GM12878 (cell line): ENCODE data around the gene LIPK. TPM values are rescaled to one million over a fixed set of nuclear protein-coding genes. Genes with fewer than 3 reads are reported as not detected.

Source experiments
- ATAC-seq: fragments of 200-7000 bp; cut with Tn5 transposase; 3 replicates; pipeline ENCODE4 v1.9.1; 2020; ENCODE audit warnings: mild to moderate bottlenecking, moderate library complexity
- BruUV-seq: library from RNA; stranded (reverse); fragments of 400-500 nt; replicated peaks from 2 replicates; lab custom pipeline; 2021; lab: Mats Ljungman, UMichigan
- CTCF ChIA-PET: fragments of 300-600 bp; sonication (Branson Sonifier 250); formaldehyde crosslinking; extraction: SDS; loops from one replicate; lab custom pipeline; 2021; ENCODE audit warnings: inconsistent platforms; lab: Yijun Ruan, JAX
- POLR2A ChIA-PET: fragments of 350-600 bp; formaldehyde crosslinking; extraction: SDS; loops from one replicate; lab custom pipeline; 2021; ENCODE audit warnings: inconsistent platforms; lab: Charles Lee
- RAD21 ChIA-PET: fragments of 300-600 bp; sonication (Branson Sonifier 250); formaldehyde crosslinking; loops from one replicate; lab custom pipeline; 2023; ENCODE audit warnings: antibody characterized with exemption; ENCODE audit not compliant: unreplicated experiment; lab: Charles Lee
- SMC1A ChIA-PET: fragments of 300-600 bp; sonication (Branson Sonifier 250); formaldehyde crosslinking; loops from one replicate; lab custom pipeline; 2023; ENCODE audit not compliant: unreplicated experiment, uncharacterized antibody; lab: Charles Lee
- DNase-seq: peaks from one replicate; pipeline ENCODE4 v3.0.0-alpha.2; 2011; ENCODE audit warnings: low read depth, low spot score
- FAIRE-seq: peaks from 3 replicates; lab custom pipeline; 2011; peaks lifted over from hg19 to GRCh38; lab: Jason Lieb, UNC
- H2AFZ ChIP-seq: 2 replicates; pipeline ENCODE4 v1.6.0; 2011; ENCODE audit warnings: low read depth, low read length, control low read depth; ENCODE audit not compliant: control insufficient read depth
- H3K27ac ChIP-seq: 2 replicates; pipeline ENCODE4 v1.5.1; 2011; ENCODE audit warnings: control low read depth; ENCODE audit not compliant: control insufficient read depth, insufficient read depth
- H3K27me3 ChIP-seq, 2 experiments: replicated peaks in 1 of 2; 2 replicates each; pipeline versions ENCODE4 v1.6.0 to v1.6.1; 2011; ENCODE audit warnings: low read length in 1 of 2; ENCODE audit not compliant: control insufficient read depth in 2 of 2, insufficient read depth in 2 of 2
- H3K36me3 ChIP-seq, 2 experiments: 2 replicates each; pipeline ENCODE4 v1.5.1; 2011; ENCODE audit warnings: low read length in 1 of 2; ENCODE audit not compliant: control insufficient read depth in 2 of 2, insufficient read depth in 2 of 2
- H3K4me1 ChIP-seq: 2 replicates; pipeline ENCODE4 v1.6.1; 2011; ENCODE audit warnings: mild to moderate bottlenecking, low read length, moderate library complexity, mixed read lengths; ENCODE audit not compliant: control insufficient read depth, insufficient read depth
- H3K4me2 ChIP-seq: 2 replicates; pipeline ENCODE4 v1.6.0; 2011; ENCODE audit warnings: control low read depth; ENCODE audit not compliant: control insufficient read depth, insufficient read depth
- H3K4me3 ChIP-seq: fragments of 200-600 bp; sonication (generic); 2 replicates; pipeline ENCODE4 v1.5.1; 2016
- H3K79me2 ChIP-seq: 2 replicates; pipeline ENCODE4 v1.6.0; 2011; ENCODE audit warnings: low read length; ENCODE audit not compliant: control insufficient read depth, insufficient read depth
- H3K9ac ChIP-seq: 2 replicates; pipeline ENCODE4 v1.8.0; 2011; ENCODE audit warnings: low read length, control low read depth, mixed read lengths; ENCODE audit not compliant: control insufficient read depth, insufficient read depth
- H3K9me3 ChIP-seq: replicated peaks from 3 replicates; pipeline ENCODE4 v1.5.1; 2011; ENCODE audit warnings: mild to moderate bottlenecking, low read length; ENCODE audit not compliant: control insufficient read depth, insufficient read depth
- H4K20me1 ChIP-seq: 2 replicates; pipeline ENCODE4 v1.6.0; 2011; ENCODE audit not compliant: control insufficient read depth, insufficient read depth
- BACH1 ChIP-seq: fragments of 450-650 bp; IDR thresholded peaks from 2 replicates; pipeline ENCODE4 v1.6.1; 2017; ENCODE audit warnings: mild to moderate bottlenecking, borderline replicate concordance
- E4F1 ChIP-seq: fragments of 450-650 bp; IDR thresholded peaks from 2 replicates; pipeline ENCODE4 v1.6.1; 2018; ENCODE audit warnings: borderline replicate concordance, mild to moderate bottlenecking; ENCODE audit not compliant: partially characterized antibody
- HDAC6 ChIP-seq: fragments of 200-600 bp; sonication (generic); IDR thresholded peaks from one replicate; pipeline ENCODE4 v1.8.0; 2017; ENCODE audit warnings: antibody characterized with exemption; ENCODE audit not compliant: unreplicated experiment
- IRF5 ChIP-seq: fragments of 450-650 bp; IDR thresholded peaks from 2 replicates; pipeline ENCODE4 v1.6.1; 2017; ENCODE audit warnings: borderline replicate concordance
- JUNB ChIP-seq: IDR thresholded peaks from 2 replicates; pipeline ENCODE4 v1.6.1; 2016; ENCODE audit warnings: antibody characterized with exemption, mild to moderate bottlenecking
- JUND ChIP-seq: IDR thresholded peaks from 2 replicates; pipeline ENCODE4 v1.6.1; 2012; ENCODE audit warnings: low read depth, mild to moderate bottlenecking, low read length, improper control_type of control experiment, moderate library complexity
- MAX ChIP-seq: IDR thresholded peaks from 2 replicates; pipeline ENCODE4 v1.6.1; 2012; ENCODE audit warnings: low read depth, low read length, improper control_type of control experiment
- NFYA ChIP-seq: IDR thresholded peaks from 2 replicates; pipeline ENCODE4 v1.6.1; 2011; ENCODE audit warnings: low read depth, mild to moderate bottlenecking, low read length, improper control_type of control experiment, borderline replicate concordance
- NKRF ChIP-seq: fragments of 450-650 bp; conservative IDR thresholded peaks from 2 replicates; pipeline ENCODE4 v1.6.1; 2017; ENCODE audit warnings: mild to moderate bottlenecking, moderate library complexity
- NR2C2 ChIP-seq: IDR thresholded peaks from 2 replicates; pipeline ENCODE4 v1.6.1; 2011; ENCODE audit warnings: borderline replicate concordance, low read depth; ENCODE audit not compliant: control insufficient read depth, insufficient read length
- PML ChIP-seq: IDR thresholded peaks from 2 replicates; pipeline ENCODE4 v1.6.1; 2012; ENCODE audit warnings: low read length, inconsistent platforms
- POLR2AphosphoS5 ChIP-seq: IDR thresholded peaks from 2 replicates; pipeline ENCODE4 v1.6.1; 2011; ENCODE audit warnings: mild to moderate bottlenecking, low read length, inconsistent platforms
- RCOR1 ChIP-seq: conservative IDR thresholded peaks from 2 replicates; pipeline ENCODE4 v1.6.1; 2012; ENCODE audit warnings: low read depth, low read length, improper control_type of control experiment
- RELB ChIP-seq: fragments of 450-650 bp; IDR thresholded peaks from 2 replicates; pipeline ENCODE4 v1.6.1; 2017; ENCODE audit warnings: low read depth, mild to moderate bottlenecking, moderate library complexity
- SMAD1 ChIP-seq: fragments of 450-650 bp; IDR thresholded peaks from 2 replicates; pipeline ENCODE4 v1.6.1; 2018; ENCODE audit warnings: mild to moderate bottlenecking, low read depth; ENCODE audit not compliant: partially characterized antibody
- SRF ChIP-seq, 2 experiments: IDR thresholded peaks; 2 replicates each; pipeline ENCODE4 v1.6.1; 2011; ENCODE audit warnings: low read depth in 2 of 2, low read length in 2 of 2, mild to moderate bottlenecking in 1 of 2, moderate library complexity in 1 of 2
- STAT1 ChIP-seq: fragments of 450-650 bp; conservative IDR thresholded peaks from 2 replicates; pipeline ENCODE4 v1.6.1; 2014; ENCODE audit warnings: antibody characterized with exemption, mild to moderate bottlenecking
- WGBS: methylation state at CpG from one replicate; pipeline ENCODE4 v1.1.6; 2016; ENCODE audit warnings: low lambda C conversion rate; ENCODE audit not compliant: insufficient replicate concordance, insufficient coverage; ENCODE audit errors: missing lambda C conversion rate; 5-methylcytosine and 5-hydroxymethylcytosine counted together
- in situ Hi-C: fragments of 300-500 bp; cut with MboI; formaldehyde crosslinking; loops from 9 replicates; pipeline ENCODE4 v1.14.3; 2018; ENCODE audit warnings: mixed read lengths
- intact Hi-C: fragments of 100-400 bp; cut with micrococcal nuclease; formaldehyde crosslinking; loops from one replicate; pipeline ENCODE4 v1.14.2; 2022; ENCODE audit not compliant: unreplicated experiment
- polyA plus RNA-seq, 11 experiments: library from polyadenylated mRNA; depleted of rRNA in 4 of 11; unstranded in 6 of 11; stranded (reverse) in 5 of 11; fragments of >200 nt; fragmentation: Nextera tagmentation in 4 of 11; fragmentation: Illumina TruSeq in 1 of 11; extraction: Ambion mirVana in 4 of 11; extraction: Trizol in 1 of 11; gene quantifications; 1 replicate in 1 of 11; 2 replicates in 10 of 11; pipeline versions ENCODE4 v1.2.1 to v1.2.3, GENCODE V29; 2011 to 2016; ENCODE audit warnings: inconsistent platforms in 2 of 11, missing spikeins in 2 of 11, low read depth in 1 of 11
- total RNA-seq, 4 experiments: library from RNA; depleted of rRNA in 3 of 4; stranded (reverse); fragments of >200 nt in 3 of 4; fragmentation: Illumina TruSeq in 1 of 4; extraction: Trizol in 1 of 4; gene quantifications; 2 replicates each; pipeline versions ENCODE4 v1.2.1 to v1.2.3, GENCODE V29; 2013 to 2021

The LIPK gene
- total and polyA plus RNA-seq, 10 of the 15 experiments (the other 5 are each of a cell fraction or from before 2014, with no cell fraction given) = not detected

DNA sequence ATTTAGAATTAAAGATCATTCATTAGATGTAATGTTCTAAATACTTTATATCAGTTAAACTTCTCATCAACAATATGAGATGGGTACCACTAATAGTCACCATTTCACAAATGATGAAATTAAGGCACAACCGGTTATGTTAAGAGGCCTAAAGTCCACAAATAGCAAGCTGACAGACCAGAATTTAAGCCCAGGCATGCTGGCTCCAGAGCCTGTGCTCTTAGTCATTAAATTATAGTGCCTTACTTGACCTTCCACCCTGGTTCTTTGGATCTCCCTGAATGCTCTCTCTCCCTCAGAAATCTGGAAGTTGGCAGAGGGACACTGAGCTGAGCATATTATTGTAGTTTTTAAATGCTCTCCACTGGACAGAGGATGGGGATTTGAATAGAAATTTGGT is 57.4 kb downstream of the LIPK start:
- ATAC-seq = no peak
- H3K79me2 ChIP-seq = no peaks in the 10 kb centered on the region
- WGBS = 5% methylated on average over 1 of the region's 1 CpG
- H3K27me3 ChIP-seq = no peaks in the 10 kb centered on the region
- H3K4me1 ChIP-seq = 0 out of 2 replicates have a peak, but pooled peaks cover 3% of the 10 kb centered on the region
- in situ Hi-C loops (no loop called here), intact Hi-C loops (no loop called here)
- H3K4me3 ChIP-seq = no peak overlapping the region
- CTCF ChIA-PET = interaction anchor here (1.0 to 3.1 kb wide), 5 partner anchors 8 to 58 kb away, joined by 3 to 14 read pairs (median 3); no protein-coding TSS in a partner anchor
- no peaks in the 10 kb centered on the region for H4K20me1 ChIP-seq
- H3K27ac ChIP-seq = no peak overlapping the region
- no peak for DNase-seq
- SMC1A ChIA-PET = interaction anchor here (1.0 to 4.7 kb wide), 6 partner anchors 9 to 69 kb away, joined by 3 to 20 read pairs (median 6); no protein-coding TSS in a partner anchor
- no peak overlapping the region for H2AFZ ChIP-seq
- H3K9ac ChIP-seq = no peak overlapping the region
- H3K36me3 ChIP-seq = no peaks in the 10 kb centered on the region
- no TSS peak for BruUV-seq
- H3K9me3 ChIP-seq = no peaks in the 10 kb centered on the region
- no peak overlapping the region for H3K4me2 ChIP-seq
- RAD21 ChIA-PET = interaction anchor here (1.8 to 2.4 kb wide), 2 partner anchors 32 to 35 kb away, joined by 9 to 10 read pairs; no protein-coding TSS in a partner anchor
- FAIRE-seq = no peak
- POLR2A ChIA-PET = interaction anchor here (0.7 kb wide), 1 partner anchor 9 kb away, joined by 3 read pairs; no protein-coding TSS in a partner anchor
- TF ChIP-seq NR2C2 (no peak), SRF (IDR thresholded peaks at IDR 0.05; ENCODE audit: low read depth in 2 of 2, low read length in 2 of 2) (no peak), NKRF (no peak), RCOR1 (no peak), STAT1 (no peak), E4F1 (no peak), IRF5 (no peak), RELB (no peak), BACH1 (no peak), MAX (no peak), SMAD1 (no peak), POLR2AphosphoS5 (no peak), JUND (no peak), NFYA (no peak), HDAC6 (no peak), JUNB (no peak), PML (no peak)
